A549 (cell line): ENCODE results near the gene ERGIC1. TPM values are rescaled to one million over a fixed set of nuclear protein-coding genes. Genes with fewer than 3 reads are reported as not detected.

Experiments used
- ATAC-seq, 2 experiments: fragments of 200-7000 bp in 1 of 2; fragments of >200 bp in 1 of 2; cut with Nextera tagmentation in 1 of 2; cut with Tn5 transposase in 1 of 2; 3 replicates each; pipeline versions ENCODE4 v1.8.0 to v1.9.1; 2018 to 2020; ENCODE audit warnings: mild to moderate bottlenecking in 1 of 2, moderate library complexity in 1 of 2
- CTCF ChIA-PET: fragments of 300-600 bp; sonication (Branson Sonifier 250); formaldehyde crosslinking; extraction: SDS; loops from one replicate; lab custom pipeline; 2021; ENCODE audit warnings: antibody characterized with exemption, inconsistent platforms; lab: Yijun Ruan, JAX
- POLR2A ChIA-PET: fragments of 350-600 bp; formaldehyde crosslinking; extraction: SDS; loops from one replicate; lab custom pipeline; 2021; ENCODE audit warnings: antibody characterized with exemption, inconsistent platforms; lab: Yijun Ruan, JAX
- DNase-seq, 2 experiments: peaks; one replicate each; pipeline versions ENCODE4 v3.0.0 to v3.0.0-alpha.2; 2011 to 2016; ENCODE audit warnings: low read depth in 1 of 2, low spot score in 1 of 2
- FAIRE-seq: peaks from 2 replicates; lab custom pipeline; 2011; peaks lifted over from hg19 to GRCh38; lab: Jason Lieb, UNC
- H3K27ac ChIP-seq, 2 experiments: fragments of >200 bp; sonication (Bioruptor Twin); formaldehyde crosslinking; 3 replicates each; pipeline ENCODE4 v1.5.1; 2016 to 2017
- H3K4me1 ChIP-seq: fragments of >200 bp; sonication (Bioruptor Twin); formaldehyde crosslinking; 3 replicates; pipeline ENCODE4 v1.6.1; 2016
- H3K4me2 ChIP-seq: fragments of >200 bp; sonication (Bioruptor Twin); formaldehyde crosslinking; 3 replicates; pipeline ENCODE4 v1.6.1; 2016
- H3K4me3 ChIP-seq: fragments of >200 bp; sonication (Bioruptor Twin); formaldehyde crosslinking; 3 replicates; pipeline ENCODE4 v1.5.1; 2016
- H3K9me3 ChIP-seq: fragments of >200 bp; sonication (Bioruptor Twin); formaldehyde crosslinking; 3 replicates; pipeline ENCODE4 v1.6.1; 2016
- BHLHE40 ChIP-seq: IDR thresholded peaks from 2 replicates; pipeline ENCODE4 v1.6.1; 2012; ENCODE audit warnings: low read depth, low read length, inconsistent platforms
- CHD4 ChIP-seq: fragments of 200-600 bp; sonication (generic); IDR thresholded peaks from 2 replicates; pipeline ENCODE4 v1.6.1; 2016; ENCODE audit warnings: antibody characterized with exemption, mild to moderate bottlenecking, borderline replicate concordance
- CTCF ChIP-seq: fragments of >200 bp; sonication (Bioruptor Twin); formaldehyde crosslinking; IDR thresholded peaks from 3 replicates; pipeline ENCODE4 v1.5.1; 2016
- EHF ChIP-seq: fragments of 250-450 bp; sonication (Bioruptor Pico); IDR thresholded peaks from 2 replicates; pipeline ENCODE4 v1.5.0; 2020; ENCODE audit warnings: mild to moderate bottlenecking
- EHMT2 ChIP-seq: fragments of 200-600 bp; sonication (generic); IDR thresholded peaks from 2 replicates; pipeline ENCODE4 v1.6.1; 2016; ENCODE audit warnings: antibody characterized with exemption, low read depth, mild to moderate bottlenecking, moderate library complexity
- EP300 ChIP-seq, 2 experiments: fragments of >200 bp; sonication (Bioruptor Twin); formaldehyde crosslinking; IDR thresholded peaks; 2 replicates in 1 of 2; 3 replicates in 1 of 2; pipeline ENCODE4 v1.6.1; 2016 to 2017
- FOSB ChIP-seq: fragments of 250-450 bp; sonication (Bioruptor Pico); IDR thresholded peaks from 2 replicates; pipeline ENCODE4 v1.5.0; 2020; ENCODE audit warnings: mild to moderate bottlenecking, moderate library complexity
- FOSL2 ChIP-seq, 2 experiments: fragments of 450-650 bp in 1 of 2; fragments of >200 bp in 1 of 2; sonication (Bioruptor Twin) in 1 of 2; formaldehyde crosslinking; IDR thresholded peaks; 2 replicates each; pipeline versions ENCODE4 v1.5.0 to v1.6.1; 2016 to 2020; ENCODE audit warnings: mild to moderate bottlenecking in 1 of 2, moderate library complexity in 1 of 2
- HES2 ChIP-seq: fragments of >200 bp; sonication (Bioruptor Twin); formaldehyde crosslinking; IDR thresholded peaks from 2 replicates; pipeline ENCODE4 v1.6.1; 2016
- HOXB13 ChIP-seq: fragments of 250-450 bp; sonication (Bioruptor Pico); IDR thresholded peaks from 2 replicates; pipeline ENCODE4 v1.5.0; 2020; ENCODE audit warnings: low read depth, mild to moderate bottlenecking, moderate library complexity
- JUNB ChIP-seq: fragments of >200 bp; sonication (Bioruptor Twin); formaldehyde crosslinking; IDR thresholded peaks from 2 replicates; pipeline ENCODE4 v1.6.1; 2016
- MYC ChIP-seq: IDR thresholded peaks from 2 replicates; pipeline ENCODE4 v1.6.1; 2012; ENCODE audit warnings: mild to moderate bottlenecking, inconsistent platforms, low read length, improper control_type of control experiment, borderline replicate concordance
- NPAS2 ChIP-seq: fragments of 250-450 bp; sonication (Bioruptor Pico); IDR thresholded peaks from 2 replicates; pipeline ENCODE4 v1.8.0; 2022; ENCODE audit warnings: mild to moderate bottlenecking, moderate library complexity, borderline replicate concordance
- POLR2AphosphoS2 ChIP-seq: conservative IDR thresholded peaks from 2 replicates; pipeline ENCODE4 v1.6.1; 2012; ENCODE audit warnings: low read length, improper control_type of control experiment, inconsistent platforms
- RFX5 ChIP-seq: fragments of 450-650 bp; IDR thresholded peaks from 2 replicates; pipeline ENCODE4 v1.7.1; 2014; ENCODE audit warnings: antibody characterized with exemption, mild to moderate bottlenecking, moderate library complexity
- RNF2 ChIP-seq: fragments of 200-600 bp; sonication (generic); IDR thresholded peaks from 2 replicates; pipeline ENCODE4 v1.6.1; 2016; ENCODE audit warnings: low read depth, mild to moderate bottlenecking, antibody characterized with exemption, moderate library complexity, borderline replicate concordance
- ZC3H11A ChIP-seq: fragments of 450-650 bp; IDR thresholded peaks from 2 replicates; pipeline ENCODE4 v1.6.1; 2014; ENCODE audit warnings: antibody characterized with exemption, mild to moderate bottlenecking
- ZNF302 ChIP-seq: fragments of 250-450 bp; sonication (Bioruptor Pico); IDR thresholded peaks from 2 replicates; pipeline ENCODE4 v1.9.0; 2021; ENCODE audit warnings: inconsistent platforms, mild to moderate bottlenecking, moderate library complexity
- WGBS: methylation state at CpG from one replicate; pipeline ENCODE4 v1.1.6; 2017; ENCODE audit errors: missing lambda C conversion rate; 5-methylcytosine and 5-hydroxymethylcytosine counted together
- polyA plus RNA-seq, 4 experiments: library from polyadenylated mRNA; depleted of rRNA in 3 of 4; stranded (reverse); fragments of >200 nt; fragmentation: RNase III in 1 of 4; extraction: RNeasy Plus Mini Kit Qiagen cat#74134 plus additional on column Dnase treatment in 1 of 4; gene quantifications; 2 replicates in 3 of 4; 3 replicates in 1 of 4; pipeline ENCODE4 v1.2.3, GENCODE V29; 2011 to 2017
- TF ChIP-seq, protein P1 (sequence below): fragments of >200 bp; sonication (Bioruptor Twin); formaldehyde crosslinking; IDR thresholded peaks from 3 replicates; pipeline ENCODE4 v1.6.1; 2016
- TF ChIP-seq, protein P2 (sequence below): IDR thresholded peaks from 2 replicates; pipeline ENCODE4 v1.6.1; 2012; ENCODE audit warnings: low read depth, borderline replicate concordance
- TF ChIP-seq, protein P3 (sequence below): IDR thresholded peaks from 2 replicates; pipeline ENCODE4 v1.6.1; 2012

Gene ERGIC1
- polyA plus RNA-seq, 2 of the 4 experiments (the other 2 are of a cell fraction), result 176 to 304 TPM

GRCh38 chr5:172933238-172933637, 99.2 kb downstream of the ERGIC1 start:
- Histone ChIP-seq H3K4me1 (peaks cover 47% of the 10 kb centered on the region), H3K27ac (peak overlapping the region; percentile 98 to 100), H3K9me3 (no peaks in the 10 kb centered on the region), H3K4me2 (no peak overlapping the region), H3K4me3 (no peak overlapping the region)
- no peak for ATAC-seq
- WGBS, result 87% methylated on average over 4 of the region's 4 CpGs
- POLR2A ChIA-PET, result interaction anchor here (0.6 to 3.6 kb wide), 5 partner anchors 28 to 383 kb away, joined by 3 to 47 read pairs (median 7); partner anchors contain the start of gene DUSP1
- no peak for DNase-seq
- no peak for TF ChIP-seq HES2
- TF ChIP-seq ZNF302 (CRISPR knock-in tag), result no peak
- TF ChIP-seq CHD4, result no peak
- TF ChIP-seq NPAS2 (CRISPR knock-in tag), result no peak
- no peak for TF ChIP-seq RFX5
- FAIRE-seq, result no peak
- CTCF ChIA-PET, result interaction anchor here (0.6 to 25.8 kb wide), 27 partner anchors 8 to 248 kb away, joined by 3 to 480 read pairs (median 8); partner anchors contain the start of genes DUSP1 and RPL26L1

GRCh38 chr5:172935096-172935495, 101.0 kb downstream of the ERGIC1 start:
- FAIRE-seq (no peak), DNase-seq (no peak), ATAC-seq (no peak)
- ChIA-PET POLR2A (no interaction called here), CTCF (interaction anchor here (0.6 to 25.8 kb wide), 8 partner anchors 9 to 295 kb away, joined by 3 to 480 read pairs (median 70); no protein-coding TSS in a partner anchor)
- Histone ChIP-seq H3K4me1 (peaks cover 46% of the 10 kb centered on the region), H3K4me3 (no peak overlapping the region), H3K9me3 (no peaks in the 10 kb centered on the region), H3K27ac (peak overlapping the region; percentile 98 to 100; a peak in 5 of 6 replicates), H3K4me2 (no peak overlapping the region)
- WGBS, result 85% methylated on average over 14 of the region's 14 CpGs
- no peak for TF ChIP-seq CHD4
- TF ChIP-seq EHF (CRISPR knock-in tag), result no peak
- TF ChIP-seq, protein P1, sequence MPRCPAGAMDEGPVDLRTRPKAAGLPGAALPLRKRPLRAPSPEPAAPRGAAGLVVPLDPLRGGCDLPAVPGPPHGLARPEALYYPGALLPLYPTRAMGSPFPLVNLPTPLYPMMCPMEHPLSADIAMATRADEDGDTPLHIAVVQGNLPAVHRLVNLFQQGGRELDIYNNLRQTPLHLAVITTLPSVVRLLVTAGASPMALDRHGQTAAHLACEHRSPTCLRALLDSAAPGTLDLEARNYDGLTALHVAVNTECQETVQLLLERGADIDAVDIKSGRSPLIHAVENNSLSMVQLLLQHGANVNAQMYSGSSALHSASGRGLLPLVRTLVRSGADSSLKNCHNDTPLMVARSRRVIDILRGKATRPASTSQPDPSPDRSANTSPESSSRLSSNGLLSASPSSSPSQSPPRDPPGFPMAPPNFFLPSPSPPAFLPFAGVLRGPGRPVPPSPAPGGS, result no peak
- TF ChIP-seq, protein P2, sequence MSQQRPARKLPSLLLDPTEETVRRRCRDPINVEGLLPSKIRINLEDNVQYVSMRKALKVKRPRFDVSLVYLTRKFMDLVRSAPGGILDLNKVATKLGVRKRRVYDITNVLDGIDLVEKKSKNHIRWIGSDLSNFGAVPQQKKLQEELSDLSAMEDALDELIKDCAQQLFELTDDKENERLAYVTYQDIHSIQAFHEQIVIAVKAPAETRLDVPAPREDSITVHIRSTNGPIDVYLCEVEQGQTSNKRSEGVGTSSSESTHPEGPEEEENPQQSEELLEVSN, result no peak
- no peak for TF ChIP-seq BHLHE40
- TF ChIP-seq EP300 (IDR thresholded peaks at IDR 0.05), result no peak
- no peak for TF ChIP-seq JUNB
- TF ChIP-seq POLR2AphosphoS2, result no peak
- TF ChIP-seq RNF2, result no peak
- no peak for TF ChIP-seq FOSB (CRISPR knock-in tag)
- TF ChIP-seq ZNF302 (CRISPR knock-in tag), result no peak
- no peak for TF ChIP-seq HOXB13 (CRISPR knock-in tag)
- no peak for TF ChIP-seq FOSL2 (IDR thresholded peaks at IDR 0.05)
- TF ChIP-seq FOSL2 (CRISPR knock-in tag; IDR thresholded peaks at IDR 0.05), result no peak
- TF ChIP-seq CTCF, result no peak
- TF ChIP-seq EHMT2, result no peak
- TF ChIP-seq, protein P3, sequence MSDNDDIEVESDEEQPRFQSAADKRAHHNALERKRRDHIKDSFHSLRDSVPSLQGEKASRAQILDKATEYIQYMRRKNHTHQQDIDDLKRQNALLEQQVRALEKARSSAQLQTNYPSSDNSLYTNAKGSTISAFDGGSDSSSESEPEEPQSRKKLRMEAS, result no peak
- TF ChIP-seq MYC, result no peak
- TF ChIP-seq ZC3H11A, result no peak
